GM21526 (cell line): ENCODE data around the gene SYT6.

Source experiments
- ATAC-seq: cut with Tn5 transposase; IDR thresholded peaks from one replicate; pipeline ENCODE4 v1.9.1; 2021; ENCODE audit warnings: moderate library complexity; ENCODE audit not compliant: unreplicated experiment, low FRiP score

The SYT6 gene

GRCh38 chr1:114153261-114154145 lies at the start of gene SYT6:
Gene SYT6, minus strand, starts transcription at chr1:114153869. Its CDS starts 97 bp downstream, at chr1:114153772.
- no peak for ATAC-seq

GRCh38 chr1:114201486-114201885 lies 47.8 kb upstream of the SYT6 start:
- ATAC-seq = no peak

GRCh38 chr1:114199017-114199594 lies 45.4 kb upstream of the SYT6 start:
- no peak for ATAC-seq

GRCh38 chr1:114196992-114197907 lies 43.6 kb upstream of the SYT6 start:
- no peak for ATAC-seq

- ATAC-seq = no peak
These were observed 42.1 kb upstream of the SYT6 start for GRCh38 chr1:114195819-114196218.

- no peak for ATAC-seq
These were observed 38.7 kb upstream of the SYT6 start for GRCh38 chr1:114192328-114192727.

- no peak for ATAC-seq
These were observed 35.7 kb upstream of the SYT6 start for GRCh38 chr1:114189398-114189797.

GRCh38 chr1:114181356-114181755 lies 27.7 kb upstream of the SYT6 start:
- ATAC-seq = no peak

GRCh38 chr1:114180742-114181141 lies 27.1 kb upstream of the SYT6 start:
- no peak for ATAC-seq

GRCh38 chr1:114178936-114179335 lies 25.3 kb upstream of the SYT6 start:
- no peak for ATAC-seq

- no peak for ATAC-seq
These were observed 23.6 kb upstream of the SYT6 start for GRCh38 chr1:114177282-114177681.

- no peak for ATAC-seq
These were observed 22.7 kb upstream of the SYT6 start for GRCh38 chr1:114176366-114176765.

- ATAC-seq = no peak
These were observed 20.0 kb upstream of the SYT6 start for GRCh38 chr1:114173680-114174079.

- ATAC-seq = no peak
These were observed 15.8 kb upstream of the SYT6 start for GRCh38 chr1:114169509-114169908.

- no peak for ATAC-seq
These were observed 13.6 kb upstream of the SYT6 start for GRCh38 chr1:114167226-114167625.

GRCh38 chr1:114164840-114165543 lies 11.3 kb upstream of the SYT6 start:
- no peak for ATAC-seq

GRCh38 chr1:114159941-114160340 lies 6.3 kb upstream of the SYT6 start:
- ATAC-seq = no peak

GRCh38 chr1:114157275-114157660 lies 3.6 kb upstream of the SYT6 start:
- no peak for ATAC-seq

- ATAC-seq = no peak
These were observed 3.0 kb upstream of the SYT6 start for GRCh38 chr1:114156538-114157274.

- ATAC-seq = no peak
These were observed 2.0 kb upstream of the SYT6 start for GRCh38 chr1:114155706-114156105.
